ENCODE measurements around the gene TBC1D3I.

TBC1D3I gene

GRCh38 chr17:36205637-36206485 is 58.5 kb downstream of the TBC1D3I start:
- no peak for DNase-seq

GRCh38 chr17:36204724-36205500 is 59.5 kb downstream of the TBC1D3I start:
- no peak for DNase-seq
